ENCODE measurements around the gene CCL5.

Gene CCL5

GRCh38 chr17:35865412-35866340 lies 14.5 kb downstream of the CCL5 start:
- DNase-seq: no peak

GRCh38 chr17:35864853-35865252 lies 15.3 kb downstream of the CCL5 start:
- no peak for DNase-seq

DNA sequence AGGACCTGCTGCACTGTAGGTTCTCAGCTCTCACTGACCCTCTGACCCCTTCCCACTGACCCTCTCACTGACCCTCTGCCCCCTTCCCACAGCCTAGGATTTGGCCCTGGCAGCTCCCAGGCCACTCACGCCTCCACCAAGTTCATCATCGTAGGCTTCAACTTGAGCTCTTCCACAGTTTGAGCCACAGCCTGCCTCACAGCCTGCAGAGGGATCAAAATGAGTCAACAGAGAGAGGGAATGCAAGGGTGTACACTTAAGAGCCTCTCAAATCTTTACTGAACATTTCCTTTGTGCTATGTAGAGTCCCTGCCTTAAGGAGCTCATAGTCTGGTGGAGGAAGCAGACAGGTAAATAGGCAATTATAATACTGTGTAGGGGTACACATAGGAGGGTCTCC lies 23.6 kb downstream of the CCL5 start:
- DNase-seq: no peak

DNA sequence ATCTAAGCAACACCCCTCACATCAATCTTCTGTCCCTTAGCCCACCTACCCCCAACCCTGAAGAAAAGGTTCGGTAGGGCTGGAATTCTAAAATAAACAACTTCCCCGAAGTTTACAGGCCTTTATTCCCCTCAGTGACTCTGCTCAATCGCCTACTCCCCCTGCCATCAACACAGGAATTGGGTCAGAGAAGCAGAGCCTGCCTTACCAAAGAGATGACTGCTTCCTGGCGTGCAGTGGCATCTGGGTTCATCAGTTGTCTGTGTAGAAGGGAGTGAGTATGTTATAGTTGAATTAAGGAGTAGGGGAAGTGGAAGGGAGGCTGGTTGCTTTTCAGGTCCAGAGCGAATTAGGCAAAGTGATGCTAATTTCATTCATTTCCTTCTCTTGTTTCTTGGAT lies 24.2 kb downstream of the CCL5 start:
- DNase-seq: no peak

DNA sequence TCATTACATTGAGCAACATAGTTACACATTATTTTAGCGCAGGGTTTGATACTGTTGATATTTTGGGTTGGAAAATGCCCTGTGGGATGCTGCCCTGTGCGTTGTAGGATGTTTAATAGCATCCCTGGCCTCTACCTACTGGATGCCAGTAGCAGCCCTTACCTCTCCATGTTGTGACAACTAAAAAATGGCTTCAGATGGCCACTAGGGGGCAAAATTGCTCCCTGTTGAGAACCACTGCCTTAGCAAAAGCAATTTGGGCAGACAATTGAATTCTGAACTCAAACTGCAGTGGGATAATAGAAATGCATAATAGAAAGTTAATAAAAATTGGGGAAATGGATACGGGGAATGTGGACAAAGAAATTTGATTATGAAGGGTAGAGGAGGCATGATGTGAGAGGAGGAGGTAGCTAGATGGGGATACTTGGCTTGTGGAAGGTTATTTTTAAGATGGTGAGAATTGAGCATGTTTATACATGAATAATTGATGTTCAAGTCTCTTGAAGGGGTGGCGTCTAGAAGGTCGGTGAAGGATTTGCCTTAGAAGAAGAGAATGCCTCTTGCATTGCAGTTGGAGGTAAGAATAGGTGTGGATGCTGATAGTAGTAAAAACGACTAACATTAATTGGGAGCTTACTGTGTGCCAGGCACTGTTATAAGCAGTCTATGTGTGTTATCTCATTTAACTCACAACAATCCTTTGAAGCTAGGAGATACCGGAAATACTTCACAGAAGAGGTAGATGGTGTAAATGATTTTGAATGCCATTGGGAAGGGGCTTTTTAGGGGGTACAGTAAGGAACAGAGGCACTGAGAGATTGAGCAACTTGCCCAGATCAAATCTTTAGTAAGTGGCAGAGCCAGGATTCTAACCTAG lies 30.5 kb downstream of the CCL5 start:
- no peak for DNase-seq

- no peak for DNase-seq
Observed at GRCh38 chr17:35847633-35848373, 32.4 kb downstream of the CCL5 start.

DNA sequence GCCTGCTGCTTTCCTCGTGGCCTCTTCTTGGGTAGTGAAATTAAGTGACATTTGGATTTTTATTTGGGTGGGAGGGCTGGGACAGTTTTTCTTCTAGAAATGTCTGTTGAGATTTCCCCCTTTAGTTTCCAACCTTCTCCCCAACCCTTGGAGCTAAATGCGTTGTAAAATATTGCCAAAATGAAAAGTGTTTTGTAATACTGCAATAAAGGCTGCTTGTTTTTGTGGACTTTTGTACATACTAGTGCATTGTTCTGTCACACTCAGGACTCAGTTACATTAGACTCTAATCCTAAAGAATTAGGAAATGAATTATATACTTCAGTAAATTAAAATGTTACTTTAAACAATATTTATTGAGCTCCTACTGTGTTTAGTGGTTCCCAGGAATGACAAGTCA lies 33.2 kb downstream of the CCL5 start:
- no peak for DNase-seq

DNA sequence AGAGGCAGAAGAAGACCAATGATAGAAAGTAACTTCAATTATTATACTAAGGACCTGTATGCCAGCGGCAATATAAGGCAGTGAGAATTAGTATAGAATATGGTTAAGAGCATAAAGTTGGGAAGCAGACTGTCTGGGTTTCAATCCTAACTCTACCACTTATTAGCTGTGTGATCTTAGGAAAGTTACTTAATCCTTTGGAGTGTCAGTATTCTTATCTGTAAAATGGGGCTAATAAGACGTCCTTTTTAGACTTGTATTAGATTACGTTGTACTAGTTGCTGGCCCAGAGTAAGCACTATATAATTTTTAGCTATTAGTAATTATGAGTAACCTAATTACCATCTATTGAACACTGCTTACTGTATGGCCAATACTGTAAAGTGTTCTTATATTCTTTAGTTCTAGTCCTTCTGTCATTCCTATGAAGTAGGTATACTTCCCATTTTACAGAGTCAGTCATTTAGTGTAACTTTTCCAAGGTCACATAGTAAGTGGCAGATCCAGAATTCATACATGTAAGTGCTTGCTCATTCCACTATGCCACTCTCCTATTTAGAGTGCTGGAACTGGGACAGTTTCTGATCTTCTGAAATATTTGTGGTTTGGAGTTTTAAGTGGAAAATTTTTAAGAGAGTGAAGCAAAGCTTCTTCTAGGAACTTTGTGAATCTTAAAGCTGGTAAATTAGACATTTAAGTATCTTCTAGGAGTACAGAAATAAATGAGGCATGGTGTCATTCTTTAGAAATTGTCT lies 33.9 kb downstream of the CCL5 start:
- DNase-seq: no peak

DNA sequence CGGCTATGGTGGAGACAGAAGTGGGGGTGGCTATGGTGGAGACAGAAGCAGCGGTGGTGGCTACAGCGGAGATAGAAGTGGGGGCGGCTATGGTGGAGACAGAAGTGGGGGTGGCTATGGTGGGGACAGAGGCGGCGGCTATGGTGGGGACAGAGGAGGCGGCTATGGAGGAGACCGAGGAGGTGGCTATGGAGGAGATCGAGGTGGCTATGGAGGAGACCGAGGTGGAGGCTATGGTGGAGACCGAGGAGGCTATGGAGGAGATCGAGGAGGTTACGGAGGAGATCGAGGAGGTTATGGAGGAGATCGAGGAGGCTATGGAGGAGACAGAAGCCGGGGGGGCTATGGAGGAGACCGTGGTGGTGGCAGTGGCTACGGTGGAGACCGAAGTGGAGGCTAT lies 35.6 kb downstream of the CCL5 start:
- no peak for DNase-seq

DNA sequence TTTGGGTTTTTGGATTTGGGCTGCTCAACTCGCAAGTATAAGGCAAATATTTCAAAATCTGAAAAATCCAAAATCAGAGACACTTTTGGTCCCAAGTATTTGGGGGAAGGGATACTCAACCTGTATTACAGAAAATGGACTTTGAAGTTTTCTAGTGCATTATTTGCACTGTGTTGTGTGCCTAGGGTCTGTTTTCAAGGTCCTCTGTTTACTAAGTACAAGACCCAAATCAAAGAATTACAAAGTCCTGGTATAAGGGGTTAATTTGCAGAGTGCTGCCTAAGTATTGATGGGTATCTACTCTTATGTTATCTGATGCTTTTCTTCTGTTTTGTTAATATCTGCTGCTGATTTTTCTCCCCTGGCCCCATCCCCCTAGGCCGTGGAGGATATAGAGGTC lies 36.5 kb downstream of the CCL5 start:
- DNase-seq: no peak

DNA sequence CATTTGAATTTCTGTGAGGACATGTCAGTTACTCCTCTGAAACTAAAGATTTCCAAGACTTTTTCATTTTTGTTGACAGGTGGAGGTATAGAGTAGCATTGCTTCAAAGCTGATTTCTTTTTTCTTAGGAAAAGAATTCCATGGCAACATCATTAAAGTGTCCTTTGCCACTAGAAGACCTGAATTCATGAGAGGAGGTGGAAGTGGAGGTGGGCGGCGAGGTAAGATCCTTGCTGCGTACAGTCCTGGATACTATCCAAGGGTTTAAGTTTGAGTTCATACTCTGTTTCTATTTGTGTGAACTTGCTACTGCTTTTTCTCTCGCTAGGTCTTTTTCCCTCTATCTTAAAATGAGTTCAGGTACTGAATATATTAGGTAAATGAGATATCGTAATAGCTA lies 37.9 kb downstream of the CCL5 start:
- DNase-seq: no peak

DNA sequence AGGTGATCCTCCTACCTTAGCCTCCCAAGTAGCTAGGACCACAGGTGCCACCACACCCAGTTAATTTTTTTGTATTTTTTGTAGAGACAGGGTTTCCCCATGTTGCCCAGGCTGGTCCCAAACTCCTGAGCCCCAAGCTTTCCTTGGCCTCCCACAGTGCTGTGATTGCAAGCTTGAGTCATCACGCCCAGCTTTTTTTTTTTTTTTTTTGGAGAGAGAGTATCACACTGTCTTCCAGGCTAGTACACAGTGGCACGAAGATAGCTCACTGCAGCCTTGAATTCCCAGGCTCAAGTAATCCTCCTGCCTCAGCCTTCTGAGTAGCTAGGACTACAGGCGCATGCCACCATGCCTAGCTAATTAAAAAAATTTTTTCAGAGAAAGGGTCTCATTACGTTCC lies 38.7 kb downstream of the CCL5 start:
- DNase-seq: no peak

DNA sequence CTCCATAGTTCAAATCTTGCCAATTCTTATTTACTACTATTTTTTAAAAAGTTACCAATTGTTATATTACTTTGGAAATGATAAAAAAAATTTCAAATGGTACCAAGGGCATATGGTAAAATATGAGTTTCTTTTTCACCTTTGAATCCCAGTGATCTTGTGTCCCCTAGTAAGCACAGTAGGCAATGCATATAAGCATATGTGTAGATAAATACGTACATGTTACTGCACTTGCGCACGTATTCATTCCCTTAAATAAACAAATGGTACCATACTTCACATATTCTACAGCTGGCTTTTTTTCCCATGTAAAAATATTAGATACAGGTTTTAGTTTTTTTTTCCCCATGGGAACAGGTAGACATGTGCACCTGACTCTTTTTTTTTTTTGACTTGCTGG lies 39.1 kb downstream of the CCL5 start:
- DNase-seq: no peak

DNA sequence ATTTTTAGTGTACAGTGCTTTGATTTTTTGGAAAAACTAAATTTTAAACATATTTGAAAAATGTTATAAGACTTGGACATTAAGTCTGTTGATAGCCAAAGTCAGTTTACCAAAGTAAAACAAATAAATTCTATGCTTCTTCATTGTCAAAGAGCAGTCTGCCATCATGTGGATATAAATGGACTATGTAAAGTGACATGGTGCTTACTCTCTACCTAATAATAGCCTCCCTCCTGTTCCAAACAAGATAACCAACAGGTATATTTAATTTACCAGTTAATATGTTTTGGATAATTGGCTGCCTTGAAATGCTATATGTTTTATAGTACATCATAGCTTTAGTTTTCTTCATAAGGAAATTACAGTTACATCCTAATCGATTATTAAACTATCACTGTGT lies 55.0 kb downstream of the CCL5 start:
- DNase-seq: no peak

Data from NCI-H2081 treated with DMSO at 0.1 percent for 48 hours (cell line).